IMR-90 (cell line): ENCODE results near the gene VPS26B. TPM values are rescaled to one million over a fixed set of nuclear protein-coding genes. Genes with fewer than 3 reads are reported as not detected.

Source experiments
- ATAC-seq: fragments of 200-7000 bp; cut with Tn5 transposase; 2 replicates; pipeline ENCODE4 v1.9.1; 2020; ENCODE audit warnings: low read depth, mild to moderate bottlenecking, moderate library complexity
- BruUV-seq: library from RNA; stranded (reverse); fragments of 400-500 nt; replicated peaks from 2 replicates; lab custom pipeline; 2021; lab: Mats Ljungman, UMichigan
- CTCF ChIA-PET: fragments of 300-600 bp; formaldehyde crosslinking; extraction: SDS; loops from one replicate; lab custom pipeline; 2021; ENCODE audit warnings: antibody characterized with exemption; lab: Yijun Ruan, JAX
- POLR2A ChIA-PET: fragments of 300-600 bp; sonication (Branson Sonifier 250); formaldehyde crosslinking; loops from one replicate; lab custom pipeline; 2022; ENCODE audit warnings: antibody characterized with exemption; ENCODE audit not compliant: unreplicated experiment; lab: Charles Lee
- DNase-seq: peaks from one replicate; pipeline ENCODE4 v3.0.0; 2013
- H2AFZ ChIP-seq: replicated peaks from 2 replicates; pipeline ENCODE3; 2013; ENCODE audit warnings: low read length, mild to moderate bottlenecking; ENCODE audit not compliant: poor library complexity
- H2AK5ac ChIP-seq: 2 replicates; pipeline ENCODE4 v1.6.1; 2013; ENCODE audit warnings: low read depth, low read length, inconsistent platforms
- H2AK9ac ChIP-seq: replicated peaks from 2 replicates; pipeline ENCODE3; 2013; ENCODE audit warnings: mild to moderate bottlenecking, low read depth, low read length, moderate library complexity; ENCODE audit not compliant: poor library complexity
- H2BK120ac ChIP-seq: 2 replicates; pipeline ENCODE4 v1.6.1; 2013; ENCODE audit warnings: low read depth, low read length, inconsistent platforms
- H2BK15ac ChIP-seq: 3 replicates; pipeline ENCODE4 v1.6.1; 2013; ENCODE audit warnings: low read depth, low read length, inconsistent platforms
- H2BK20ac ChIP-seq: 2 replicates; pipeline ENCODE4 v1.6.1; 2013; ENCODE audit warnings: low read depth, mild to moderate bottlenecking, inconsistent platforms, low read length, moderate library complexity
- H2BK5ac ChIP-seq: 2 replicates; pipeline ENCODE4 v1.6.1; 2013; ENCODE audit warnings: mild to moderate bottlenecking, low read depth, low read length, inconsistent platforms; ENCODE audit not compliant: poor library complexity, severe bottlenecking
- H3K14ac ChIP-seq: replicated peaks from 2 replicates; pipeline ENCODE4 v1.6.1; 2013; ENCODE audit warnings: low read depth, low read length, inconsistent platforms
- H3K18ac ChIP-seq: 2 replicates; pipeline ENCODE4 v1.6.1; 2013; ENCODE audit warnings: low read depth, low read length, control low read depth
- H3K23ac ChIP-seq: 2 replicates; pipeline ENCODE4 v1.6.1; 2013; ENCODE audit warnings: low read depth, low read length, inconsistent platforms
- H3K27ac ChIP-seq: 2 replicates; pipeline ENCODE4 v1.5.1; 2013; ENCODE audit warnings: mild to moderate bottlenecking, control low read depth, low read length; ENCODE audit not compliant: insufficient read depth
- H3K27me3 ChIP-seq: 2 replicates; pipeline ENCODE4 v1.6.1; 2013; ENCODE audit warnings: low read length; ENCODE audit not compliant: control insufficient read depth, insufficient read depth
- H3K36me3 ChIP-seq: 2 replicates; pipeline ENCODE4 v1.6.1; 2013; ENCODE audit warnings: low read length, mixed read lengths; ENCODE audit not compliant: control insufficient read depth, insufficient read depth
- H3K4ac ChIP-seq: 2 replicates; pipeline ENCODE4 v1.6.1; 2013; ENCODE audit warnings: low read depth, low read length, inconsistent platforms
- H3K4me1 ChIP-seq: 2 replicates; pipeline ENCODE4 v1.6.1; 2013; ENCODE audit warnings: low read length, mixed read lengths; ENCODE audit not compliant: control insufficient read depth, insufficient read depth
- H3K4me2 ChIP-seq: 2 replicates; pipeline ENCODE4 v1.6.1; 2013; ENCODE audit warnings: low read depth, mild to moderate bottlenecking, control low read depth, low read length, moderate library complexity
- H3K4me3 ChIP-seq: 2 replicates; pipeline ENCODE4 v1.5.1; 2013; ENCODE audit warnings: low read depth, mild to moderate bottlenecking, control low read depth, low read length, moderate library complexity; ENCODE audit not compliant: insufficient read depth
- H3K56ac ChIP-seq: 2 replicates; pipeline ENCODE4 v1.6.1; 2013; ENCODE audit warnings: low read length, inconsistent platforms; ENCODE audit not compliant: insufficient read depth; ENCODE audit errors: extremely low read depth
- H3K79me1 ChIP-seq, 2 experiments: 2 replicates each; pipeline ENCODE4 v1.6.1; 2013; ENCODE audit warnings: low read length in 2 of 2, inconsistent platforms in 1 of 2, low read depth in 1 of 2
- H3K9ac ChIP-seq: 2 replicates; pipeline ENCODE4 v1.6.1; 2013; ENCODE audit warnings: low read depth, low read length, control low read depth
- H3K9me1 ChIP-seq: 2 replicates; pipeline ENCODE4 v1.6.1; 2013; ENCODE audit warnings: low read length, inconsistent platforms; ENCODE audit not compliant: insufficient read depth
- H3K9me3 ChIP-seq: 2 replicates; pipeline ENCODE4 v1.6.1; 2013; ENCODE audit warnings: low read length; ENCODE audit not compliant: control insufficient read depth, insufficient read depth
- H4K20me1 ChIP-seq: 2 replicates; pipeline ENCODE4 v1.6.1; 2013; ENCODE audit warnings: low read length, inconsistent platforms; ENCODE audit not compliant: insufficient read depth
- H4K5ac ChIP-seq: 2 replicates; pipeline ENCODE4 v1.6.1; 2013; ENCODE audit warnings: mild to moderate bottlenecking, low read depth, low read length, control low read depth
- H4K8ac ChIP-seq, 2 experiments: 2 replicates each; pipeline ENCODE4 v1.6.1; 2013; ENCODE audit warnings: low read depth in 2 of 2, low read length in 2 of 2, control low read depth in 1 of 2, inconsistent platforms in 1 of 2
- H4K91ac ChIP-seq: 2 replicates; pipeline ENCODE4 v1.6.1; 2013; ENCODE audit warnings: low read depth, low read length, inconsistent platforms; ENCODE audit not compliant: insufficient read depth
- CEBPB ChIP-seq: IDR thresholded peaks from 2 replicates; pipeline ENCODE4 v1.6.1; 2012; ENCODE audit warnings: low read depth, low read length, improper control_type of control experiment
- CHD1 ChIP-seq: IDR thresholded peaks from 2 replicates; pipeline ENCODE4 v1.6.1; 2012; ENCODE audit warnings: low read depth, low read length, improper control_type of control experiment
- CTCF ChIP-seq: conservative IDR thresholded peaks from 2 replicates; pipeline ENCODE4 v1.5.1; 2012; ENCODE audit warnings: mild to moderate bottlenecking, low read depth, low read length, improper control_type of control experiment
- FOS ChIP-seq: fragments of 150-350 bp; IDR thresholded peaks from 2 replicates; pipeline ENCODE4 v1.6.1; 2016; ENCODE audit warnings: low read depth, low read length
- MAFK ChIP-seq: IDR thresholded peaks from 2 replicates; pipeline ENCODE4 v1.6.1; 2012; ENCODE audit warnings: low read depth, low read length, improper control_type of control experiment
- MAZ ChIP-seq: IDR thresholded peaks from 2 replicates; pipeline ENCODE4 v1.6.1; 2012; ENCODE audit warnings: low read depth, mild to moderate bottlenecking, low read length, improper control_type of control experiment, moderate library complexity, borderline replicate concordance
- MXI1 ChIP-seq: IDR thresholded peaks from 2 replicates; pipeline ENCODE4 v1.6.1; 2012; ENCODE audit warnings: low read depth, mild to moderate bottlenecking, low read length, moderate library complexity, borderline replicate concordance
- NFE2L2 ChIP-seq: fragments of 150-350 bp; IDR thresholded peaks from 2 replicates; pipeline ENCODE4 v1.6.1; 2016; ENCODE audit warnings: low read depth, mild to moderate bottlenecking, low read length
- POLR2A ChIP-seq: IDR thresholded peaks from 2 replicates; pipeline ENCODE4 v1.6.1; 2012; ENCODE audit warnings: mild to moderate bottlenecking, low read depth, low read length
- RAD21 ChIP-seq: IDR thresholded peaks from 2 replicates; pipeline ENCODE4 v1.6.1; 2012; ENCODE audit warnings: low read length, improper control_type of control experiment
- RCOR1 ChIP-seq: IDR thresholded peaks from 2 replicates; pipeline ENCODE4 v1.6.1; 2012; ENCODE audit warnings: mild to moderate bottlenecking, low read length, improper control_type of control experiment; ENCODE audit not compliant: insufficient replicate concordance
- RFX5 ChIP-seq: IDR thresholded peaks from 2 replicates; pipeline ENCODE4 v1.8.0; 2012; ENCODE audit warnings: low read depth, mild to moderate bottlenecking, low read length, moderate library complexity
- USF2 ChIP-seq: fragments of 150-350 bp; IDR thresholded peaks from 2 replicates; pipeline ENCODE4 v1.6.1; 2017; ENCODE audit warnings: mild to moderate bottlenecking, antibody characterized with exemption, low read length, low read depth
- WGBS, 2 experiments: methylation state at CpG; one replicate each; pipeline versions ENCODE4 v1.1.5 to v1.1.7; 2013; ENCODE audit warnings: missing lambda C conversion rate in 2 of 2; ENCODE audit not compliant: insufficient read length in 1 of 2; ENCODE audit errors: extremely low coverage in 2 of 2; 5-methylcytosine and 5-hydroxymethylcytosine counted together
- dilution Hi-C: fragments of 300-500 bp; cut with HindIII; formaldehyde crosslinking; loops from one replicate; pipeline ENCODE4 v1.14.3; 2018; ENCODE audit warnings: low sequenced_read_pairs; ENCODE audit not compliant: unreplicated experiment
- in situ Hi-C: fragments of 300-500 bp; cut with MboI; formaldehyde crosslinking; loops from 3 replicates; pipeline ENCODE4 v1.14.3; 2019; ENCODE audit warnings: low sequenced_read_pairs, inconsistent platforms, mixed read lengths
- intact Hi-C: fragments of 100-400 bp; cut with micrococcal nuclease; formaldehyde crosslinking; loops from 2 replicates; pipeline ENCODE4 v1.10.0; 2022
- polyA plus RNA-seq, 3 experiments: library from polyadenylated mRNA; depleted of rRNA; stranded (reverse); fragments of >200 nt; gene quantifications; 2 replicates each; pipeline ENCODE4 v1.2.3, GENCODE V29; 2012; ENCODE audit warnings: low replicate concordance in 1 of 3
- total RNA-seq: library from RNA; depleted of rRNA; stranded (reverse); fragments of >200 nt; gene quantifications from 2 replicates; pipeline ENCODE4 v1.2.3, GENCODE V29; 2012
- TF ChIP-seq, protein P1 (sequence below): fragments of 150-350 bp; IDR thresholded peaks from 2 replicates; pipeline ENCODE4 v1.6.1; 2016; ENCODE audit warnings: low read depth, mild to moderate bottlenecking, low read length, moderate library complexity, borderline replicate concordance

VPS26B gene
- total and polyA plus RNA-seq, 2 of the 4 experiments (the other 2 are of a cell fraction): 41.6 to 51.1 TPM

GRCh38 chr11:134261626-134262488 lies 37.4 kb downstream of the VPS26B start:
- no peak overlapping the region for H4K8ac ChIP-seq
- H3K9me3 ChIP-seq: no peaks in the 10 kb centered on the region
- dilution Hi-C loops (no loop called here), intact Hi-C loops (no loop called here), in situ Hi-C loops (no loop called here)
- no peak overlapping the region for H3K4me2 ChIP-seq
- BruUV-seq: no TSS peak
- H3K36me3 ChIP-seq: peaks cover 45% of the 10 kb centered on the region
- no peak overlapping the region for H2AK9ac ChIP-seq
- no peak for TF ChIP-seq MXI1
- TF ChIP-seq CEBPB: no peak
- TF ChIP-seq CTCF: peak; percentile 46
- TF ChIP-seq POLR2A: no peak
- TF ChIP-seq RFX5: no peak
- TF ChIP-seq USF2: no peak
- no peak for TF ChIP-seq MAZ
- no peak for TF ChIP-seq MAFK
- no peak for TF ChIP-seq RCOR1
- no peak for TF ChIP-seq CHD1
- TF ChIP-seq, protein P1, sequence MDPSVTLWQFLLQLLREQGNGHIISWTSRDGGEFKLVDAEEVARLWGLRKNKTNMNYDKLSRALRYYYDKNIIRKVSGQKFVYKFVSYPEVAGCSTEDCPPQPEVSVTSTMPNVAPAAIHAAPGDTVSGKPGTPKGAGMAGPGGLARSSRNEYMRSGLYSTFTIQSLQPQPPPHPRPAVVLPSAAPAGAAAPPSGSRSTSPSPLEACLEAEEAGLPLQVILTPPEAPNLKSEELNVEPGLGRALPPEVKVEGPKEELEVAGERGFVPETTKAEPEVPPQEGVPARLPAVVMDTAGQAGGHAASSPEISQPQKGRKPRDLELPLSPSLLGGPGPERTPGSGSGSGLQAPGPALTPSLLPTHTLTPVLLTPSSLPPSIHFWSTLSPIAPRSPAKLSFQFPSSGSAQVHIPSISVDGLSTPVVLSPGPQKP: no peak
- no peak for TF ChIP-seq FOS
- TF ChIP-seq NFE2L2: no peak
- peak; percentile 36 for TF ChIP-seq RAD21
- no peaks in the 10 kb centered on the region for H3K27me3 ChIP-seq
- no peak overlapping the region for H3K56ac ChIP-seq
- no peak overlapping the region for H2BK120ac ChIP-seq
- CTCF ChIA-PET: interaction anchor here (0.6 to 1.3 kb wide), 7 partner anchors 9 to 607 kb away, joined by 3 to 7 read pairs (median 4); partner anchors contain the start of genes ACAD8 and THYN1
- ATAC-seq: peak; percentile 38; the same call in 1 of the 2 replicates
- H2AFZ ChIP-seq: peak overlapping the region; percentile 37
- H3K9me1 ChIP-seq: no peaks in the 10 kb centered on the region
- H2BK5ac ChIP-seq: no peak overlapping the region
- H3K4me3 ChIP-seq: no peak overlapping the region
- H3K4ac ChIP-seq: no peak overlapping the region
- no peak overlapping the region for H2BK15ac ChIP-seq
- no peaks in the 10 kb centered on the region for H3K79me1 ChIP-seq
- H3K9ac ChIP-seq: no peak overlapping the region
- peaks cover 4% of the 10 kb centered on the region for H3K4me1 ChIP-seq
- H4K91ac ChIP-seq: no peak overlapping the region
- H3K14ac ChIP-seq: no peak overlapping the region
- no peak overlapping the region for H2BK20ac ChIP-seq
- no peak overlapping the region for H2AK5ac ChIP-seq
- H3K23ac ChIP-seq: no peak overlapping the region
- no peak for DNase-seq
- POLR2A ChIA-PET: interaction anchor here (0.5 kb wide), 1 partner anchor 18 kb away, joined by 8 read pairs; no protein-coding TSS in a partner anchor
- no peaks in the 10 kb centered on the region; the same call in 1 of the 2 replicates for H4K20me1 ChIP-seq
- WGBS, 2 experiments: 97% methylated on average over 3 of the region's 14 CpGs; no CpG with 5 or more reads in 1 of the 2 experiments
- no peak overlapping the region for H3K27ac ChIP-seq
- H4K5ac ChIP-seq: no peak overlapping the region
- no peak overlapping the region for H3K18ac ChIP-seq
